GM18909 (cell line): ENCODE results near the gene MICALL1.

ENCODE experiments used
- ATAC-seq: cut with Tn5 transposase; IDR thresholded peaks from one replicate; pipeline ENCODE4 v1.9.1; 2021; ENCODE audit warnings: mild to moderate bottlenecking; ENCODE audit not compliant: unreplicated experiment, poor library complexity

MICALL1 gene

DNA sequence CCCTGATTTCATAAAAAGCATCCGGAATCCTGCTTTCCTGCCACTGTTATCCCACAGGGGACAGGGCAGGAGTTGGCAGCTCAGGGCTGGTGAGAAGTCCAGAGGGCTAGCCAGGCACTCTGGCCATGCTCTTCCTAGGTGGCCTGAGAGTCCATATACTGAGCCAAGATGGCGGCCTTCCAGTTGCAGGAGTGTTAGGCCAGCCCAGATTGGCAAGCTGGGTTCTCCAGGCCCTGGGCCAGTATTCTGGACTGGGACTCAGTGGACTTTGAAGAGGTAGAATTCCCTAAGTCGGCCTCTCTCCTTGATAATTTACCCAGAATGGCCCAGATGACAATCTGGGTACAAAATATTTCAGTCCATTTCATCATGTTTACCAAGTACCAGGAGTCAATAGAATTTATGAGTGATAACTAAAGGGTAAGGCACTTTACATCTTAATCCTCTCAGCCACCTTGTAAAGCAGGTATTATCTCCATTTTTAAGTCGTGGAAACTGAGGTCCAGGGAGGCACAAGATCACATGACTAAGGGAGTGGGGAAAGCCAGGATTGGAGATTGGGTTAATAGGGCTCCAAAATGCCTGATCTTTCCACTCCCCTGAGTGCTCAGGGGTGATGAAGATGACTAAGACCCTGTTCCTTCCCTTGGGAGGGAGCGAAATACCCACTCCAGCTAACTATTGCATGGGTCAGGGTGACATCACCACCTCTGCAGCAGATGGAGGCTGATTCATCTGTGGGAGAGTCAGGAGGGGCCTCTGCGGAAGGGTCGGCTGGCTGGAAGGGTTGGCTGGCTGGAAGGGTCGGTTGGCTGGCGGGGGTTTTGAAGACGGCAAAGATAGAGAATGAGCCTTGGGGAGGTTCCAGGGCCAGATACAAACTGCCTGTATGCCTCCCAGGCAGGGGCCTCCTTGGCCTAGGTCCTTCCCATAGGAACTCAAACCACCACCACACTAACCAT is 1.2 kb upstream of the MICALL1 start:
- no peak for ATAC-seq

DNA sequence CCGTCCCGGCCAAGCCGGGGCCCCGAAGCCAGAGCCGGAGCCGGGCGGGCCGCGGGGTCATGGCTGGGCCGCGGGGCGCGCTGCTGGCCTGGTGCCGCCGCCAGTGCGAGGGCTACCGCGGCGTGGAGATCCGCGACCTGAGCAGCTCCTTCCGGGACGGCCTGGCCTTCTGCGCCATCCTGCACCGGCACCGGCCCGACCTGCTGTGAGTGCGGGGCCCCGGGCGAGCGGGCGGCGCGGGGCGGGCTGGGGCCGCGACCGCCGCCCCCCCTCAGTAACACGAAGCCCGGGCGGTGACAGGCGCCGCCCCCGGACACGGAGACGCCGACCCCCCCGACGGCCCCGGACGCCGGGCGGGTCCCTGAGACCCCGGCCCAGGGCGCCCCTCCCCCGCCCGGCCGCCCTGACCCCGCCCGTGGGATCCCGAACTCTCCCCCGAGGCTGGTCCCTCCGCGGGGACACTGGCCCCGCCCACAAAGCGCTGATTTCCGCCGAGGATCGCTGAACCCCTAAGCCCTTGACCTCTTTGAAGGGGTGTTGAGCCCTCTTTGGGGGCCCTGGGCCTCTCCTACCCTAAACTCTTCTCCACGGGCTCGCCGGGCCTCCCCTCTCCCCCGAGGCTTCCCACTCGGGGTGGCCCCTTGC is 389 bp downstream of the MICALL1 start:
- ATAC-seq = peak; percentile 21

DNA sequence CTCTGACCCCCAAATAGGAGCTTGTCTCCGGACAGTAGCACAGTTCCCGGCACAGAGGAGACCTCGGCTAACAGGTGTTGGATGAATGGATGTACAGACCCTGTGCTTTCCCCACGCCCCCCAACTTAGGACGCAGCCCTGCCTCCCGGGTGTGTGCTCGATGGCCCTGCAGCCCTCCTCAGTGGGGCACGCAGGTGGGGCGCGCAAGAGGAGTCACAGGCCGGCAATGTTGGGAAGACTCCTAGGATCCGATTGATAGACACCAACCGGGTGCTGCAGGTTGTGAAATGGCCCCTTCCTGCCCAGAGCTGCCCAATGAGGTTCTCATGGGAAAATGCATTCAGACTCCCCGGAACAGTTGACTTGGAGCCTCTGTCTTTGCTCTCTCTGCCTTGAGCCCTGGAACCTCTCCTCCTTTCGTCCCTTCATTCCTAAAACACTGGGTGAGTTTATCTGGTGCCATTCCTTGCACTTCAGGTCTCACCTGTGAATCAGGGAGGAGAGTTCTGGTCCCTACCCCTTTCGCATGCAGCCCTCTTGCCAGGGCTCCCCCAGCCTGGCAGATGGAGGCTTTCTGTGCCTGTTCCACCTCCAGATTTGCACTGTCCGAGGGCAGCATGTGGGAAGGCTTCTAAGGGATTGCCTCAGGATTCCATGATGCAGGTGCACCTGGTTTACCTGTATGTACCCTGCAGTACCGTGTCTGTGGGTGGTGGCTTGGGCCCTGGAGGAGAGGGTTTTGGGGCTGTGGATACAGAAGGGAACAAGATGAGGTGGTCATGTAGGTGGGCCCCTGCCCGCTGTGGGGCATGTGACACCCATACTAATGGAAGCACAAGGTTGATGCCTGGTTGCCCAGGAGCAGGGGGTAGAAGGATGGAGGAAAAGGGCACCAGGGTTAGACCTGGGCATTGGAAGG is 1.2 kb downstream of the MICALL1 start:
- ATAC-seq = no peak

DNA sequence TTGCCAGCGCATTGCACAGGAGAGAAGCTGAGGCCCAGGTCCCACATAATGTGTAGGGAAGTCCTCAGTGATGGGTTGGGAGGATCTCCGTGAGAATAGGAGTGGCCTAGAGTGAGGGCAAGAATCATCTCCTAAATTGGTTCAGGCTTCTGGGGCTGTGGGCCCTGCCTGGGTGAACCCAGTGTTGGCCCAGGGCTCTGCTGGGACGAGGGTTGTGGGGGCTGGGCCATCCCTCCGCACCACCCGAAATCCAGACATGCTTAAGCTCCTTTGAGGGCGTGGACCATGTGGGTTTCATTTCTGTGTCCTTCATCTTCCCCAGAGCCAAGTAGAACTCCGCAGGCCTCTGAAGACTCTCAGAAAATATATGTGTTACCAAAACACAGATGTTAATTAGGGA is 3.7 kb downstream of the MICALL1 start:
- no peak for ATAC-seq

DNA sequence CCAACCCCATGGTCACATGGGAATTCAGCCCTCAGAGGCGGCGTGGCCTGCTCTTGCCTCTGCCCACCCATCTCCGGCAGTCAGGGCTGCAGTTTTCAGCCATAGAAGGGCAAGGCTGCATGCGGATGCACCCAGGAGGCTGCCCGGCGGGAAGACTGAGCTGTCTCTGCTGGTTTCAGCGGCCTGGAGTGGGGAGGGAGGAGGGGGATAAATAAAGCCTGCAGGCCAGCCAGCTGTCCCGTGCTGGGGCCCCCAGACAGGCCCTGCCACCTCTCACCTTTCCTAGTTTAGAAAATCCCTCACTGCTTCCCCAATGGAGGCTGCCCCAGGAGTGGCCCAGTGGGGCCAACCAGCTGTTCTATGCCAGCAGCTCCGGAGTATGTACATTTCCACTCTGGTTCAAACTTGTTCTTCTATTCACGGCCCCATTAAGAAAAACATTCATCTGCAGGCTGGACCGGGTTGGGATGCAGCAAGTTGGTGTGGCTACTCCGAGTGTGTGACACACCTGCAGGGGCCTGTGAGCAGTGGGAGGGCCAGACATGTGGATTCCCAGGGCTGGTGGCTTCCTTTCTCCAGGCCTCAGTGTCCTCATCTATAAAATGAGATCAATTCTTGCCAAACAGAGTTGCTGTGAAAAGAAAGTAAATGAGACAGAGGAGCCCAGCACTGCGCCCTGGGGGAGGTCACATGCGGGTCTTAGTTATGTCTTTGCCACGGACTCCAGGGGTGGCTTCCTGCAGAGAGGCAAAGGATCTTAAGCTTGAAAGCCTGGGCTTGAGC is 5.0 kb downstream of the MICALL1 start:
- no peak for ATAC-seq

DNA sequence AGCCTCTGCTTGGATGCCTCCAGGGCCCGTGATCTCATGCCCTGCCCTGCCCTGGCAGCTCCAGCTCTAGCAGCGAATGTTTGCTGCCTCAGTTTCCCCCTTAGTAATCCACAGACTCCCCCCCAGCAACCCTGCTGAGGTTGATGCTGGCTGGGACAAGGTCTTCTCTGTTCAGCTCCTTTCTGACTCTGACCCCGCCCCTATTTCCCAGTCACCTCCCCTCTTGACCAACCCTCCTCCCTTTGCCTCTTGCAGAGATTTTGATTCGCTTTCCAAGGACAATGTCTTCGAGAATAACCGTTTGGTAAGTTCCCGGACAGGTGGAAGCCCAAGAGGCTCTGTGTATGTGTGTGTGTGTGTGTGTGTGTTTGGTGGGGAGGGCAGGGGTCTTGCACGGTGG is 5.6 kb downstream of the MICALL1 start:
- no peak for ATAC-seq

DNA sequence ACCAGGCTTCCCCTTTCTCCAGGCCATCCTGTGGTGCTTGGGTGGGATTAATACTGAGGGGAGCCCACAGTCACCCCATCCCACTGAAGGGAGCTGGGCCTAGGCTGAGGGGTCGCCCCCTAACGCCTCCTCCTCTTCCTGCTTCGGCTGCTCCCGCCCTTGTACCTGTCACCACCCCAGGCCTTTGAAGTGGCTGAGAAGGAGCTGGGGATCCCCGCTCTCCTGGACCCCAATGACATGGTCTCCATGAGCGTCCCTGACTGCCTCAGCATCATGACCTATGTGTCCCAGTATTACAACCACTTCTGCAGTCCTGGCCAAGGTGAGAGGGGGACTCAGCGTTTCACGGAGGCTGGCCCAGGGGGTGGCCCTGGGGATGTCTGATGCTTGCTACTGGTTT is 6.1 kb downstream of the MICALL1 start:
- no peak for ATAC-seq

DNA sequence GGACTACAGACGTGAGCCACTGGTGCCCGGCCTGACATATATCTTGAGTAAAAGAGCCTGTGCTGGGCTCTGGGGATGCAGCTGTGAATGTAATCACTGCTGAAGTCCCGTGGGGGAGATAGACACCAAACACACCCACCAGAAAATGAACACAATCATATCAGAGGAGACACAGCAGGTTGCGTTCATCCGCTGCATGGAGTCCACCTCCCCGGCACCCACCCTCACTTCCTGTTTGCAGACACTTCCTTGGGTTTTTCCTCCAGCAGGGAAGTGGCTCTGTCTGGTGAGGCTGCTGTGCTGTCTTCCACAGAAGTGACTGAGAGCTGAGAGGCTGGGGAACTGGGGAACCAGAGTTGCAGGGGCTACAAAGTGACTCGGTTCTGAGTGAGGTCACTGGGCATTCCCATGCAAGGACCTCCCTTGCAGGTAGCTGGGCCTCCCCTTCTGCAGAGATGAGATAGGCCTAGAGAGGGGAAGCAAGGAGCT is 7.2 kb downstream of the MICALL1 start:
- ATAC-seq = no peak

DNA sequence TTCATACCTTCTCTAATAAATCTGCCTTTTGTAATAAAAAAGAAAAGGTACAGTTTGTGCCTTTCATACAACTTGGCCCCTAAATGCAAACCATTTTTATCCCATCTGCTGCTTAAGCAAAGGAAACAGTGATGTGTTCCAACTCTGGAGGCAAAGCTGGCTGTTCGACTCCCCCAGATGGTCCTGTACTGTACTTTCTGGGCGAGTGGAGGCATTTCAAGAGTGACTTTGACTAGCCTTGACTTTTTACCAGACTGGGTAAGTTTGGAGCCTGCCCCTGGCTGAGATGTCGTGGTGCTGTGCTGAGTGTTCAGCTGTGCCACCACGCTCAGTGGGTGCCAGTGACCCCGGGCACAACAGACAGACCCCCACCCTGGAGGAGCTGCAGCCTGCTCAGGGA is 10.2 kb downstream of the MICALL1 start:
- ATAC-seq = no peak

DNA sequence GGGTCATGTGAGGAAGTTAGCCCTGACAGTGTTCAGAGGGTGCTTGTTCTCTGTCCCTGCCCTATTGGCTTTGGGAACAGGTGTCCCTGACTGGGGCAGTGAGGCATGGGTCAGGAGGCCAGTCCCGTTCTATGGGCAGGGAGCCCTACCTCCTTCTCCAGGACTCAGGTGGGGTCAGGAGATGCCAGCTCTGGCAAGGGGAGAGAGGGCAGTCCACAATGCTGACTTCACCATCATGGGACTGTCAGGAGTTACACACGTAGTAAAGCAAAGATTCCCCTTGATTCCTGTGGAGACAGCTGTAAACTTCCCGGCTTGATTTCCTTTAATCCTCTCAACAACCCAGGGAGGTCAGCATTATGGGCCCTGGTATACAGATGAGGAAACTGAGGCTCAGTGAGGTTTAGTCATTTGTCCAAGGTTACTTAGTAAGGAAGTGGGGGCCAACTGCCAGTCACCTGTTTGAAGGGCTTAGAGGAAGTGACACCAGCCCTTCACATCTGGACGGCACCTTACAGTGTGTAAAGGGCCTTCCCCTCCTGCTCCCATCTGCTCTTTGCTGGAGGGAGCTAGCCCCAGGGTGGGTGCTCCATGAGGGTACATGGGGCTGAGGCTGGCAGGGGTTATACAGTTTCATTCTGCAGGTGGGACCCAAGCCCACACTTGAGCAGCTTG is 11.9 kb downstream of the MICALL1 start:
- ATAC-seq = no peak

DNA sequence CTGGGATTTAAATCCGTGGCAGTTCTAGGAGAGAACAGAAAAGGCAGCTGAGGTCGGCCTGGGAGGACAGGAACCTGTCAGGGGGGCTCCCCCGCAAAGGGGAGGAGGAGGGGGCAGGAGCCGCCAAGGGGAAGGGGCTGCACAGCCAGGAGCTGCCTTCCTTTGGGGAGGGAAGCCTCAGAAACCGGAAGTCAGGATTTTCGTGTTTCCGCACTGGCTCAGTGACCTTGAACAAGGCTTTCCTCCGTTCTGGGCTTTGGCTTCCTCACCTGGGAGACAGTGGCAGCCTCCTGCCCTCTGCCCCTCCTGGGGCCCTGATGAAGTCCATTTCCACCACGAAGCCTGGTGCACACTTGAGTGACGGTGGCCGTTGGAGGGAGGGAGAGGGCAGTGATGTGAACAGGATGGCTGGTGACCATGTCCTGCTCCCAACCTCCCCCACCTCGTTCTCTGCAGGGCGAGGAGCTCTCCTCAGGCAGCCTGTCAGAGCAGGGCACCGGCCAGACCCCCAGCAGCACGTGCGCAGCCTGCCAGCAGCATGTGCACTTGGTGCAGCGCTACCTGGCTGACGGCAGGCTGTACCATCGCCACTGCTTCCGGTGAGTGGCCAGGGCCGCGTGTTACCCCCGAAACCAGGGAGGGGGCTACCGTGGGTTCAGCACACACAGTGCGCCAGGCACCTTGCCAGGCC is 12.6 kb downstream of the MICALL1 start:
- ATAC-seq = no peak

DNA sequence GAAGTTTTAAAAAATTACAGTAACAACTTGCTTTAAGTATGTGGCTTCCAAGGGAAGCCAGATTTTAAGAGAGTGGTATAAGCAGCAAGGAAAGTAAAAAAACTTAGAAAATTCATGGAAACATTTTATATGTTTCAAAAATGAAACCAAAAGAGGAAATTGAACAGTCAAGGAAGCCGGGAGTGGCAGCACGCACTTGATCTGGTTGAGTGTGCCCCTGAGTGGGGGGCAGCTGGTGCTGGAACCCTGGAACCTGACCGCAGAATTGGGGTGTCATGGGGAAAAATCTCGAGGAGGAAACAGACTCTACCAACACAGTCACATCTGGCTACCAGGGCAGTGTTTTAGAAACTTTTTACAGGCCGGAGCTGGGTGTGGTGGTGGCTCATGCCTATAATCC is 14.0 kb downstream of the MICALL1 start:
- ATAC-seq = no peak

DNA sequence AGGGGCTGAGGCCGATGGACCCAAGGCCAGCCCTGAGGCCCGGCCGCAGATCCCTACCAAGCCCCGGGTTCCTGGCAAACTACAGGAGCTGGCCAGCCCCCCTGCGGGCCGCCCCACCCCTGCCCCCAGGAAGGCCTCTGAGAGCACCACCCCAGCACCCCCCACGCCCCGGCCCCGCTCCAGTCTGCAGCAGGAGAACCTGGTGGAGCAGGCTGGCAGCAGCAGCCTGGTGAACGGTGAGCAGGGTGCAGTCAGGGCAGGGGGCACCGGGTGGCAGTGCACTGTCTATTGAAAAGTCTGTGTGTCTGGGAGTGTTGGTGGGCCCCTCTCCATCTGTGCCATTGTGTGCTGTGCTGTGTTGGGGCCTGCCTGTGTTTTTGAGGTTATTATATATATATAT is 16.1 kb downstream of the MICALL1 start:
- no peak for ATAC-seq

DNA sequence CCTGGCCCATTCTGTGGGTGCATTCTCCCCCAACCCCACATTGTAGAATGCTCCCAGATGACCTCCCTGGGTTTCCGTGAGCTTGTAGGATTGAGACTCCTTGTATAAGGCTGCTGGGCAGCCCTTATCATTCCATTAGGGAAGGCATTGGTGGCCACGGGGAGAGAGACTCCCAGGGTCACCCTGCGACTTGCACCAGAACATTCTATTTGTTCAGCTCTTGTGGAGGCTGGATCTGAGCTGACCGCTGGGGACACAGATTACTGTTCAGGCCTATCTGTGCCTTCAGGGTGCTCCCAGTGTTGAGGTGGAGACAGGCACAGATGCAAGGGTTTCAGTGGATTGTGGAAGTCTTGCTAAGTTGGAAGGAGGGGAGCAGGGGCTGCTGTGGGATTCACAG is 17.8 kb downstream of the MICALL1 start:
- ATAC-seq = no peak

DNA sequence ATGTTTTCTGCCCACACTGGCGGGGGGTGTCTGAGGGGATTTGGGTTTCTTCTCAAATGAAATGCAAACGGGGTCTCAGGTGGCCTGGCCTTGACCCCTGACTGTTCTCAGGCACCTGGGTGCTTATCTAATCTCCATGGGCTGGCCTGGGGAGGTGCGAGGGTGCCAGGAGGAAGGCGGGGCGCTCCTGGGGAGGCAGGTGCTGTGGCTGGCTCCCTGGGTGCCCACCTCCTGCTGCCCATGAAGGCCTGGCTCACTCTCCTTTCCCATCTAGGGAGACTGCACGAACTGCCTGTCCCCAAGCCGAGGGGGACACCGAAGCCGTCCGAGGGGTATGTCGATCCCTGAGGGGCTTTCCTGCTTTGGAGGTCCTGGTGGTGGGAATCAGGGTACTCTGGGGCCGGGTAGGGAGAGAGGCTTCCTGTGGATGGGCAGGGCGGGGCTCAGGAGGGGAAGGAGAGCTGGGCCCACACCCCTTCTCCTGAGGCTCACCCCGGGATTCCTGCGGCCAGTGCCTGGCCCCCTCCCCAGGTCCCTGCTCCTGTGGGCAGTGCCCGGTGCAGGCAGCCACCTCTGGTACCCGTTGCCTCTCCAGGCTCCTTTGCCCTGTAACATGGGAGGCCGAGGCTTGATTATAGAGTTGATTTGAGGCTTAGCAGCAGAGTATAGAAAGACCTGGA is 18.4 kb downstream of the MICALL1 start:
- no peak for ATAC-seq

DNA sequence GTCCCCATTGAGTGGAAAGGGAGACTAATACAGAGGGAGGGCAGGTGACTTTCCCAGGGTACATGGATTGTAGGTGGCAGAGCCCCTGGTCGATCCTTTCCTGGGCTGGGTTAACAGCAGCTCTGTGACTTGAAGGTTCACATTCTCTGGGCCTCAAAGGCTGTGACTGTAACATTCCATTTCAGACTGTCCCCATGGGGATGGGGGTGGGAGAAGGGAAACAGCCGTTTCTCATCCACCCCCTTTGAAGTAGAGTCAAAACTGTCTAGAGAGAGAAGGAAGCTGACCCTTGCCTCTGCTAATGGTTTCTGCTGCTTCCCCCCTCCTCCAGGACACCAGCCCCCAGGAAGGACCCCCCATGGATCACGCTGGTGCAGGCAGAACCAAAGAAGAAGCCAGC is 19.2 kb downstream of the MICALL1 start:
- no peak for ATAC-seq

DNA sequence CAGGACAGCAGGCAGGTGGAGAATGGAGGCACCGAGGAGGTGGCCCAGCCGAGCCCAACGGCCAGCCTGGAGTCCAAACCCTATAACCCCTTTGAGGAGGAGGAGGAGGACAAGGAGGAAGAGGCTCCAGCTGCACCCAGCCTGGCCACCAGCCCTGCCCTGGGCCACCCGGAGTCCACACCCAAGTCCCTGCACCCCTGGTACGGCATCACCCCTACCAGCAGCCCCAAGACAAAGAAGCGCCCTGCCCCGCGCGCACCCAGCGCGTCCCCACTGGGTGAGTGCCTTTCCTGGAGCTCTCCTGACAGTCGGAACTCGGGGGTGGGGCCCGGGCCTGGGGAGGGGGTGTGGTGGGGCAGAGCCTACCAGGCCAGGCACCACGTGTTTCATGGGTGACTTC is 19.7 kb downstream of the MICALL1 start:
- no peak for ATAC-seq

DNA sequence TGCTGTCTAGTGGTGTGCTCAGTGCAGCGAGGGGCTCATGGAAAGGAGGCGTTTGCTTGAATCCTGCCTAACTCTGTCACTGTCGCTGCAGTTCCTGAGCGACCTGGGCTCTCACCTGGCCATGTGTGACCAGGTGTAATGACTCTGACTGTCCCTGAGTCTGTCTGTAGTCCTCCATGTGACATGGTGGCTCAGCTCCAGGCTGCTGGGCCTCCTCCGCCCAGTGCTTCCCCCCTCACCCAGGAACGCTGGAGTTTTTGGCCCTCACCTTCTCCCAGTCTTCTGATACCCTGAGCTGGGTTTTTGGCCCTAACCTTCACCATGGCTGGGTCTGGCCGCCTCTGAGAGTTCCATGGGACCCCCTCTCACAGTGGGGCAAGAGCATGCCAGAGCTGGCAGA is 20.3 kb downstream of the MICALL1 start:
- ATAC-seq = no peak
